ENCODE data around the gene C4BPA. TPM values are rescaled to one million over a fixed set of nuclear protein-coding genes. Genes with fewer than 3 reads are reported as not detected.
A peak's percentile ranks its signal among the peaks of the same experiment; 100 is the strongest.

Gene C4BPA
- total and polyA plus RNA-seq, 2 of the 4 experiments (the other 2 are of a cell fraction), result not detected

GRCh38 chr1:207077470-207078377 lies 26.3 kb upstream of the C4BPA start:
- H4K20me1 ChIP-seq (ENCODE audit: insufficient read depth, low read length), result no peaks in the 10 kb centered on the region
- CTCF ChIA-PET, result interaction anchor here (0.8 kb wide), 1 partner anchor 96 kb away, joined by 3 read pairs; no protein-coding TSS in a partner anchor
- no peak overlapping the region for H3K18ac ChIP-seq (ENCODE audit: low read depth, low read length)
- no peak overlapping the region for H3K9ac ChIP-seq (ENCODE audit: low read depth, low read length)
- no peak overlapping the region for H3K14ac ChIP-seq (replicated peaks; ENCODE audit: low read depth, low read length)
- in situ Hi-C loops (cut with MboI; ENCODE audit: low sequenced_read_pairs) (loop anchor here (5.0 kb wide), 1 partner anchor 50 kb away; no protein-coding TSS in a partner anchor), dilution Hi-C loops (cut with HindIII; ENCODE audit: low sequenced_read_pairs, unreplicated experiment) (no loop called here), intact Hi-C loops (cut with micrococcal nuclease) (loop anchor here (2.0 to 10.0 kb wide), 6 partner anchors 27 to 470 kb away; partner anchors contain the start of gene YOD1)
- no peak overlapping the region for H2BK15ac ChIP-seq (ENCODE audit: low read depth, low read length)
- no peak overlapping the region for H2BK120ac ChIP-seq (ENCODE audit: low read depth, low read length)
- no peak overlapping the region for H2AFZ ChIP-seq (replicated peaks; ENCODE audit: low read length, poor library complexity)
- no peak overlapping the region for H4K91ac ChIP-seq (ENCODE audit: insufficient read depth, low read depth, low read length)
- no peak overlapping the region for H2AK5ac ChIP-seq (ENCODE audit: low read depth, low read length)
- no peaks in the 10 kb centered on the region for H3K9me3 ChIP-seq (ENCODE audit: control insufficient read depth, insufficient read depth, low read length)
- no TSS peak for BruUV-seq (replicated peaks)
- DNase-seq (peak; percentile 77), ATAC-seq (ENCODE audit: low read depth) (peak; percentile 99)
- no peak overlapping the region for H4K8ac ChIP-seq (ENCODE audit: low read depth in 2 of 2, low read length in 2 of 2)
- no peak overlapping the region for H3K27ac ChIP-seq (ENCODE audit: insufficient read depth, low read length)
- no peak overlapping the region for H2BK5ac ChIP-seq (ENCODE audit: low read depth, low read length, poor library complexity, severe bottlenecking)
- 80 to 100% methylated on average over 1 of the region's 6 CpGs for WGBS, 2 experiments (ENCODE audit: extremely low coverage in 2 of 2, insufficient read length in 1 of 2)
- no peaks in the 10 kb centered on the region for H3K79me1 ChIP-seq (ENCODE audit: low read depth in 1 of 2, low read length in 2 of 2)
- no peaks in the 10 kb centered on the region for H3K36me3 ChIP-seq (ENCODE audit: control insufficient read depth, insufficient read depth, low read length)
- H3K56ac ChIP-seq (ENCODE audit: extremely low read depth, insufficient read depth, low read length), result no peak overlapping the region
- no peak overlapping the region for H3K4ac ChIP-seq (ENCODE audit: low read depth, low read length)
- H3K27me3 ChIP-seq (ENCODE audit: control insufficient read depth, insufficient read depth, low read length), result peaks cover 6% of the 10 kb centered on the region
- H3K4me3 ChIP-seq (ENCODE audit: insufficient read depth, low read depth, low read length), result no peak overlapping the region
- no peak overlapping the region for H2BK20ac ChIP-seq (ENCODE audit: low read depth, low read length)
- no peak overlapping the region for H3K23ac ChIP-seq (ENCODE audit: low read depth, low read length)
- no peak overlapping the region for H3K4me2 ChIP-seq (ENCODE audit: low read depth, low read length)
- H3K4me1 ChIP-seq (ENCODE audit: control insufficient read depth, insufficient read depth, low read length), result no peaks in the 10 kb centered on the region
- no peaks in the 10 kb centered on the region for H3K9me1 ChIP-seq (ENCODE audit: insufficient read depth, low read length)
- no peak overlapping the region for H2AK9ac ChIP-seq (replicated peaks; ENCODE audit: low read depth, low read length, poor library complexity)
- H4K5ac ChIP-seq (ENCODE audit: low read depth, low read length), result no peak overlapping the region
- POLR2A ChIA-PET (ENCODE audit: unreplicated experiment), result no interaction called here
- TF ChIP-seq MXI1 (IDR thresholded peaks at IDR 0.05; ENCODE audit: borderline replicate concordance, low read depth, low read length) (no peak), CHD1 (IDR thresholded peaks at IDR 0.05; ENCODE audit: low read depth, low read length) (no peak), RCOR1 (IDR thresholded peaks at IDR 0.05; ENCODE audit: insufficient replicate concordance, low read length) (no peak), MAFK (IDR thresholded peaks at IDR 0.05; ENCODE audit: low read depth, low read length) (no peak), RFX5 (IDR thresholded peaks at IDR 0.05; ENCODE audit: low read depth, low read length) (no peak), FOS (IDR thresholded peaks at IDR 0.05; ENCODE audit: low read depth, low read length) (no peak), SMC3 (IDR thresholded peaks at IDR 0.05; ENCODE audit: low read depth, low read length) (peak; percentile 73), RAD21 (IDR thresholded peaks at IDR 0.05; ENCODE audit: low read length) (peak; percentile 89), BHLHE40 (IDR thresholded peaks at IDR 0.05; ENCODE audit: low read depth, low read length) (no peak), POLR2A (IDR thresholded peaks at IDR 0.05; ENCODE audit: low read depth, low read length) (no peak), CEBPB (IDR thresholded peaks at IDR 0.05; ENCODE audit: low read depth, low read length) (0 out of 2 replicates have a peak, but pooled peaks have one; percentile 31)
- TF ChIP-seq, protein P1, sequence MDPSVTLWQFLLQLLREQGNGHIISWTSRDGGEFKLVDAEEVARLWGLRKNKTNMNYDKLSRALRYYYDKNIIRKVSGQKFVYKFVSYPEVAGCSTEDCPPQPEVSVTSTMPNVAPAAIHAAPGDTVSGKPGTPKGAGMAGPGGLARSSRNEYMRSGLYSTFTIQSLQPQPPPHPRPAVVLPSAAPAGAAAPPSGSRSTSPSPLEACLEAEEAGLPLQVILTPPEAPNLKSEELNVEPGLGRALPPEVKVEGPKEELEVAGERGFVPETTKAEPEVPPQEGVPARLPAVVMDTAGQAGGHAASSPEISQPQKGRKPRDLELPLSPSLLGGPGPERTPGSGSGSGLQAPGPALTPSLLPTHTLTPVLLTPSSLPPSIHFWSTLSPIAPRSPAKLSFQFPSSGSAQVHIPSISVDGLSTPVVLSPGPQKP (IDR thresholded peaks at IDR 0.05; ENCODE audit: borderline replicate concordance, low read depth, low read length), result no peak
- TF ChIP-seq, protein P2, sequence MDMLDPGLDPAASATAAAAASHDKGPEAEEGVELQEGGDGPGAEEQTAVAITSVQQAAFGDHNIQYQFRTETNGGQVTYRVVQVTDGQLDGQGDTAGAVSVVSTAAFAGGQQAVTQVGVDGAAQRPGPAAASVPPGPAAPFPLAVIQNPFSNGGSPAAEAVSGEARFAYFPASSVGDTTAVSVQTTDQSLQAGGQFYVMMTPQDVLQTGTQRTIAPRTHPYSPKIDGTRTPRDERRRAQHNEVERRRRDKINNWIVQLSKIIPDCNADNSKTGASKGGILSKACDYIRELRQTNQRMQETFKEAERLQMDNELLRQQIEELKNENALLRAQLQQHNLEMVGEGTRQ (IDR thresholded peaks at IDR 0.05; ENCODE audit: low read depth, low read length), result no peak
- TF ChIP-seq, protein P3, sequence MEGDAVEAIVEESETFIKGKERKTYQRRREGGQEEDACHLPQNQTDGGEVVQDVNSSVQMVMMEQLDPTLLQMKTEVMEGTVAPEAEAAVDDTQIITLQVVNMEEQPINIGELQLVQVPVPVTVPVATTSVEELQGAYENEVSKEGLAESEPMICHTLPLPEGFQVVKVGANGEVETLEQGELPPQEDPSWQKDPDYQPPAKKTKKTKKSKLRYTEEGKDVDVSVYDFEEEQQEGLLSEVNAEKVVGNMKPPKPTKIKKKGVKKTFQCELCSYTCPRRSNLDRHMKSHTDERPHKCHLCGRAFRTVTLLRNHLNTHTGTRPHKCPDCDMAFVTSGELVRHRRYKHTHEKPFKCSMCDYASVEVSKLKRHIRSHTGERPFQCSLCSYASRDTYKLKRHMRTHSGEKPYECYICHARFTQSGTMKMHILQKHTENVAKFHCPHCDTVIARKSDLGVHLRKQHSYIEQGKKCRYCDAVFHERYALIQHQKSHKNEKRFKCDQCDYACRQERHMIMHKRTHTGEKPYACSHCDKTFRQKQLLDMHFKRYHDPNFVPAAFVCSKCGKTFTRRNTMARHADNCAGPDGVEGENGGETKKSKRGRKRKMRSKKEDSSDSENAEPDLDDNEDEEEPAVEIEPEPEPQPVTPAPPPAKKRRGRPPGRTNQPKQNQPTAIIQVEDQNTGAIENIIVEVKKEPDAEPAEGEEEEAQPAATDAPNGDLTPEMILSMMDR (conservative IDR thresholded peaks at IDR 0.05; ENCODE audit: low read depth, low read length), result peak; percentile 91

All from IMR-90 (cell line).